SK-N-SH treated with all-trans-retinoic acid at 6 μM for 48 hours (cell line): ENCODE data around the gene STXBP1.

ENCODE experiments used
- ARNTL ChIP-seq: fragments of 450-650 bp; formaldehyde crosslinking; IDR thresholded peaks from 2 replicates; pipeline ENCODE4 v1.5.0; 2020; ENCODE audit warnings: low read depth, mild to moderate bottlenecking, moderate library complexity, borderline replicate concordance
- POU6F1 ChIP-seq: fragments of 250-450 bp; sonication (Bioruptor Pico); IDR thresholded peaks from 2 replicates; pipeline ENCODE4 v1.8.0; 2021; ENCODE audit warnings: low read depth, mild to moderate bottlenecking, moderate library complexity, borderline replicate concordance
- TCF4 ChIP-seq: fragments of 250-450 bp; sonication (Bioruptor Pico); IDR thresholded peaks from 2 replicates; pipeline ENCODE4 v1.8.0; 2021; ENCODE audit warnings: mild to moderate bottlenecking, moderate library complexity, borderline replicate concordance
- ZC3H10 ChIP-seq: fragments of 250-450 bp; sonication (Bioruptor Pico); IDR thresholded peaks from 2 replicates; pipeline ENCODE4 v1.5.1; 2021; ENCODE audit warnings: mild to moderate bottlenecking, moderate library complexity
- ZNF70 ChIP-seq: fragments of 450-650 bp; formaldehyde crosslinking; IDR thresholded peaks from 2 replicates; pipeline ENCODE4 v1.5.0; 2020; ENCODE audit warnings: mild to moderate bottlenecking, moderate library complexity

- TF ChIP-seq TCF4 (CRISPR knock-in tag) (no peak), POU6F1 (no peak), ZNF70 (CRISPR knock-in tag) (no peak), ARNTL (no peak), ZC3H10 (CRISPR knock-in tag) (no peak)
Measured at GRCh38 chr9:127720865-127721227, 108.8 kb downstream of the STXBP1 start.
